HL-60 (cell line): ENCODE data around the gene NDUFB4.
"Not testable (repeated sequence)": the region's sequence is repeated elsewhere in the genome, so short reads cannot be mapped to it uniquely, and the experiment has no call there.

Experiments used
- DNase-seq, 2 experiments: peaks; one replicate each; pipeline ENCODE4 v3.0.0-alpha.2; 2010 to 2020; ENCODE audit warnings: low read depth in 1 of 2, low spot score in 1 of 2
- H3K27ac ChIP-seq: fragments of 250-450 bp; sonication (Bioruptor Pico); replicated peaks from 2 replicates; pipeline ENCODE4 v1.5.1; 2020; ENCODE audit warnings: mild to moderate bottlenecking, moderate library complexity
- H3K27me3 ChIP-seq: fragments of 250-450 bp; sonication (Bioruptor Pico); 2 replicates; pipeline ENCODE4 v1.5.1; 2021; ENCODE audit warnings: mild to moderate bottlenecking, moderate library complexity; ENCODE audit not compliant: insufficient read depth, poor library complexity, severe bottlenecking
- H3K4me3 ChIP-seq: replicated peaks from 2 replicates; pipeline ENCODE4 v1.5.1; 2011; ENCODE audit warnings: mild to moderate bottlenecking, control low read depth, low read length; ENCODE audit not compliant: insufficient read depth
- CTCF ChIP-seq: IDR thresholded peaks from one replicate; pipeline ENCODE4 v1.5.1; 2011; ENCODE audit warnings: low read length, control low read depth, inconsistent platforms; ENCODE audit not compliant: insufficient read depth
- GABPA ChIP-seq: IDR thresholded peaks from 2 replicates; pipeline ENCODE4 v1.6.1; 2012; ENCODE audit warnings: low read depth
- POLR2AphosphoS5 ChIP-seq: IDR thresholded peaks from 2 replicates; pipeline ENCODE4 v1.6.1; 2012; ENCODE audit warnings: low read depth
- REST ChIP-seq: IDR thresholded peaks from 2 replicates; pipeline ENCODE4 v1.6.1; 2012; ENCODE audit warnings: low read depth; ENCODE audit not compliant: insufficient replicate concordance
- SPI1 ChIP-seq: IDR thresholded peaks from 2 replicates; pipeline ENCODE4 v1.6.1; 2012; ENCODE audit warnings: low read depth, mild to moderate bottlenecking, borderline replicate concordance

The NDUFB4 gene

GRCh38 chr3:120608506-120608905 is 12.4 kb downstream of the NDUFB4 start:
- Histone ChIP-seq H3K4me3 (no peak overlapping the region), H3K27ac (no peak overlapping the region), H3K27me3 (no peaks in the 10 kb centered on the region)
- TF ChIP-seq REST (no peak), POLR2AphosphoS5 (no peak), GABPA (no peak), SPI1 (no peak), CTCF (no peak)
- DNase-seq: no peak

GRCh38 chr3:120614765-120615164 is 18.6 kb downstream of the NDUFB4 start:
- no peak for DNase-seq
- H3K27ac ChIP-seq: no peak overlapping the region
- no peak overlapping the region for H3K4me3 ChIP-seq
- no peaks in the 10 kb centered on the region for H3K27me3 ChIP-seq
- TF ChIP-seq SPI1 (no peak), GABPA (no peak), CTCF (no peak), REST (no peak), POLR2AphosphoS5 (no peak)

- Histone ChIP-seq H3K27ac (no peak overlapping the region), H3K4me3 (no peak overlapping the region), H3K27me3 (no peaks in the 10 kb centered on the region)
- TF ChIP-seq SPI1 (peak; percentile 40; the same call in 1 of the 2 replicates), CTCF (no peak)
- DNase-seq: peak in 1 of 2 experiments; percentile 8
Measured at GRCh38 chr3:120615847-120616609, 19.9 kb downstream of the NDUFB4 start.

GRCh38 chr3:120616745-120617144 is 20.6 kb downstream of the NDUFB4 start:
- DNase-seq, H3K27ac ChIP-seq, H3K27me3 ChIP-seq, H3K4me3 ChIP-seq: not testable (repeated sequence)
